NCI-H69 (cell line): ENCODE data around the gene CRYL1.
"Not testable (repeated sequence)": the region's sequence is repeated elsewhere in the genome, so short reads cannot be mapped to it uniquely, and the experiment has no call there.

Experiments
- DNase-seq: peaks from one replicate; lab custom pipeline; 2025; lab: John Stamatoyannopoulos, UW

Gene CRYL1

GRCh38 chr13:20451397-20451796 lies 74.3 kb downstream of the CRYL1 start:
- DNase-seq, result no peak

DNA sequence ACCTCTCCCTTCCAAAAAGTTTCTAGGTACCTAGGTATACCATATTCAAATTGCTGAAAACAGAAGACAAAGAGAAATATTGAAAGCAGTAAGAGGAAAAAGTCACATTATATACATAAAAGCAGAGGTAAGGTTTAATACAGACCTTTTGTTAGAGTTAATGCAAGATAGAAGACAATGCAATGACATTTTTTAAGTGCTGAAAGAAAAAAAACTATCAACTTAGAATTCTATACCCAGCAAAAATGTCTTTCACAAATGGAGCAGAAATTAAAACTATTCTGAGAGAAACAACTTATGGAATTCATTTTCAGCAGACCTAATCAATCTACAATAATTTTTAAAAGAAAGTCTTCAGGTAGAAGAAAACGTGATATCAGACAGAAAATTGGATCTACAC lies 77.2 kb downstream of the CRYL1 start:
- DNase-seq, result no peak

GRCh38 chr13:20446900-20447299 lies 78.8 kb downstream of the CRYL1 start:
- DNase-seq, result no peak

DNA sequence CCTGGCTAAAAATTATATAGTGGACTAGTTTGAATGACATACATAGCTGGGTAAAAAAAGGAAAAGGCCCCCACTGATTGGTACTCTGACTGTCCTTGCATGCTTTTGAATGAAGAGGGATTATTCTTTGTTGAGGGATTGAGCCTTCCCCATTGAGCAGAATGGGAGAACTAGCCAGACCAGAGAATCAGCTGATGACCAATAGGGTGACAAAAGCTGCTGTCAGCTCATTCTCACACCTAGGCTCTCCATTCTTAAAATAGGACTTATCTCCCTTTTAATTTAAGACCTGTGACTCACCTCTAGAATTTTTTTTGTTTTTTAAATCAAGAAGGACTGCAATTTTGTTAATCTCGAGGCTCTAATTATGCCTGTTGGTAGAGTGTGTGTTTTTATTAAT lies 79.3 kb downstream of the CRYL1 start:
- no peak for DNase-seq

DNA sequence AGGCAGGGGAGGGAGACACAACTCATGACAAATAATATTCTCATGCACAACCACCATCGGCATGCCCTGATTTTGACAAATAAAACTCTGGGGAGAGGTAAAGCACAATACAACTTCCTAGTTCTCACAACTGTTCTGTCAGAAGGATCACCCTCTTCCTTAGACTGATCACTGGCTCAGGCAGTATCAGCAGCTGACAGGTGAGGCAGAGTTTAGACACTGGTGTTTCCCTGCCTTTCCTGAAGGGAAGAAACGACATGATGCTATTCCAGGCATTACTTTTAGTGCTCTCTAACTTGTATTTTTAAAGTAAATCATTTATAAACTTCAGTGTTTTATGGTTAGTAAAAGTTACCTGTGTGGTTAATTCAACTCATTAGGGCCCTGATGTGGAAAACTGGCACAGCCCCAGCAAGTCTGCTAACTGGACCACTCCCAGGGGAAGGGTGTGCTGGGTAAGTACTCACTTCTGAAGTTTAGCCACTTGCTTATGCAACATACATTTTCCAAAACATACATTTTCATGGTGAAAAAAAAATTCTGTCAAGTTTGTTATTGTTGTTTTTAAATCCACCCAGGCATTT lies 82.8 kb downstream of the CRYL1 start:
- no peak for DNase-seq

DNA sequence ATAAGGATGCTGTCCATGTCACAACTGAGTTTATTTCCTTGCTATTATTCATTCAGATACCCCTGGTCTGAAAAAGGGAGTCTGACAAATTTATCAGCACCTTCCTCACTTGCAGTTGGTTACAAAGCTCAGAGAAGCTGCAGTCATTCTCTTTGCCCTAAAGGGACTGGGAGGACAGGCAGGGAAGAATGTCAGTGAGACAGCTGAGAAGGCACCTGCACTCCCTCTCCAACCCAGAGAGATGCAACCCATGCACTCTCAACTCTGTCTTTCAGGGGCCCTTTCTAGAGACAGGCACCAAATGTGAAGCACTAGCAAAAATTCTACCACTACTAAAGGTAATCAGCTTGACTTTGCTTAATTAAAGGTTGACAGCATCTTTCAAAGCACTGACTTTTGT lies 83.3 kb downstream of the CRYL1 start:
- DNase-seq, result no peak

- no peak for DNase-seq
Measured at GRCh38 chr13:20441879-20442278, 83.8 kb downstream of the CRYL1 start.

DNA sequence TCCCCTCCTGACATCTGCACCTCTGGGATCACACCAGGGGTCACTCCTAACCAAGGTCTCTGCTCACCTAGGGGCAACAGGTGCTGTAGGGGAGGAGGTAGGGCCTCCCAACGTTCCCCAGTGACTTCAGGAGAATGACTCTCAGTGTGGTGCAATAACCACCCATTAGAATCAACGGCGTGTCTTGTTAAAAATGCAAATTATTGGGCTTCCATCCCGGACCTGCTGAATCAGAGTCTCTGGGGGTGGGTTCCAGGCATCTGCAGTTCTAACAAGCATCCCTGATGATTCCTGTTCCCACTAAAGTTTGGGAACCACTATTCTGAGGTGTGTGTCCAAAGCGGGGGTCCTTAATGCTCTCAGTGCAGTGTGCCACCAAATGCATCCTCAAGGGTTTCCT lies 84.6 kb downstream of the CRYL1 start:
- no peak for DNase-seq

- DNase-seq, result no peak
Measured at GRCh38 chr13:20439261-20439660, 86.4 kb downstream of the CRYL1 start.

- DNase-seq, result no peak
Measured at GRCh38 chr13:20438801-20439200, 86.9 kb downstream of the CRYL1 start.

DNA sequence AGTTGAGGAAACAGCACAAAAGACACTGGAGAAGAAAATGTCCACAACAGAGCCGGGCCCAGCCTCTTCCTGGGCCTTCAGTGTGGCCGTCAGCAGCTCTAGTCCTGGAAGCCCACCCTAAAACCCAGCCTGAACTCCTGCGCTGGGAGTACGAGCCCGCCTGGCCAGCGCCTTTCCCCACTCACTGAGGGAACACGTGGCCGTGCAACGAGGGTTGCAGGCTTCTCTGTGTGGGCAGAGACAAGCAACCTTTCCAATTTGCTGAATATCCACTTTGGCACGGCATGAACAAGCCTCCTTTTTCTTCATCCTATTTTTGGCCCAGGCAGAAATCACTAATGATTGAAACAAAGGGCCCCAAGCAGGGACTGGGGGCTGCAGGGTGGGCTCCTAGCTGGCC lies 89.2 kb downstream of the CRYL1 start:
- DNase-seq, result no peak

GRCh38 chr13:20435616-20436368 lies 89.9 kb downstream of the CRYL1 start:
- DNase-seq, result no peak

DNA sequence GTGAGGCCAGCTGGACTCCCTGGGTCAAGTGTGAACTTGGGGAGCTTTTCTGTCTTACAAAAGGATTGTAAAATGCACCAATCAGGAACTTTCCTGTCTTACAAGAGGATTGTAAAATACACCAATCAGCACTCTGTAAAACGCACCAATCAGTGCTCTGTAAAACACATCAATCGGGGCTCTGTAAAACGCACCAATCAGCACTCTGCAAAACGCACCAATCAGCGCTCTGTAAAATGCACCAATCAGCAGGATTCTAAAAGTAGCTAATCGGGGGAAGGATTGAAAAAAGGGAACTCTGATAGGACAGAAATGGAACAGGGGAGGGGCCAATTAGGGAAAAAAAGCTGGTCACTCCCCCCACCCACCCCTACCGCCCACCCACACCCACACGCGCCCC lies 91.4 kb downstream of the CRYL1 start:
- not testable (repeated sequence) for DNase-seq

DNA sequence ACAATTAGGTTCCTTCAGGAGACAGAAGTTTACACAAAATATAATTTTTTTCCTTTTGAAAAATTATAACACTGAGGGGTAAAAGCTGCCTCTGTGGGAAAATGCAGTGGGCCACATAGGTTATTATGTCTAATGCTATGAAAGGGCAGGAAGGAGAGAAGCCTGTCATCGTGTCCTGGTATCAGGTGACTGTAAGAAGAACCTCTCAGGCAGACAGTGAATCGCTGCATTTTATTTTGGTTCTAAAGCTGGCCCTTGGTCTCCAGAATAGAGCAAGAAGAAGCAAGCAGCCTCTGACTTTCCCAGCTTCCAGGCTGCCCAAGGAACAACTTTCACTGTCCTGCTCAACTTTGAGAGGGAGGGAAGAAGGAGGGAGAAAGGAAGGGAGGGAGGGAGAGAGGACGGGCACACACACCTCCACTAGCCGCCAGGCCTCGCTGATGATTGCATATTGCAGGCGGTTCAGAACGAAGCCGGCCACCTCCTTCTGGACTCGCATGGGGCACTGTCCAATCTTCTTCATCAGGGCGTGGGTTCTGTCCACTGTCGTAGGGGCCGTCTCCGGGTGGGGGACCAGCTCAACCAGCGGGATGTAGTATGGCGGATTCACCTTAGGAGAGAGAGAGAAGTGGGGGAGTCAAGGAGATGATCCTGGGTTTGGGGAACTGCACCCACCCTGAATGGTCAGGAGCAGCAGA lies 93.8 kb downstream of the CRYL1 start:
- no peak for DNase-seq

GRCh38 chr13:20431080-20431479 lies 94.6 kb downstream of the CRYL1 start:
- DNase-seq, result no peak

DNA sequence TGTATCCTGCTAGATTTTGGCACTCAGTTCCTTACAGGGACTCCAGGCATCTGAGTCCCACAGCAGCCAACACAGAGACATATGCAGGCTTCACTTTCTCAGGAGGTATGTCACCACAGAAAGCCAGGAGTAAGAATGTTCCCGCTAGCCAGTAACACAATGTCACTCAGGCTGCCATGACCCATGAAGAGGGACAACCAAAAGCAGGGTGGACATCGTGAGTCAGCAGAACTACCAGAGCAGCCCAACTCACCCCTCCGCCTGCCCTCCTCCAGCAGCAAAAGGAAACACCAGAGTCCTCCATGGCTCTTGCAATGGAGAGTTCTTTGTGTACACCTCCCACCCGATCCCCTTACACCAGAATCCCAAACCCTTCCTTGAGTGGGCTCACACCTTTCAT lies 95.4 kb downstream of the CRYL1 start:
- DNase-seq, result no peak

- no peak for DNase-seq
Measured at GRCh38 chr13:20429682-20430081, 96.0 kb downstream of the CRYL1 start.

DNA sequence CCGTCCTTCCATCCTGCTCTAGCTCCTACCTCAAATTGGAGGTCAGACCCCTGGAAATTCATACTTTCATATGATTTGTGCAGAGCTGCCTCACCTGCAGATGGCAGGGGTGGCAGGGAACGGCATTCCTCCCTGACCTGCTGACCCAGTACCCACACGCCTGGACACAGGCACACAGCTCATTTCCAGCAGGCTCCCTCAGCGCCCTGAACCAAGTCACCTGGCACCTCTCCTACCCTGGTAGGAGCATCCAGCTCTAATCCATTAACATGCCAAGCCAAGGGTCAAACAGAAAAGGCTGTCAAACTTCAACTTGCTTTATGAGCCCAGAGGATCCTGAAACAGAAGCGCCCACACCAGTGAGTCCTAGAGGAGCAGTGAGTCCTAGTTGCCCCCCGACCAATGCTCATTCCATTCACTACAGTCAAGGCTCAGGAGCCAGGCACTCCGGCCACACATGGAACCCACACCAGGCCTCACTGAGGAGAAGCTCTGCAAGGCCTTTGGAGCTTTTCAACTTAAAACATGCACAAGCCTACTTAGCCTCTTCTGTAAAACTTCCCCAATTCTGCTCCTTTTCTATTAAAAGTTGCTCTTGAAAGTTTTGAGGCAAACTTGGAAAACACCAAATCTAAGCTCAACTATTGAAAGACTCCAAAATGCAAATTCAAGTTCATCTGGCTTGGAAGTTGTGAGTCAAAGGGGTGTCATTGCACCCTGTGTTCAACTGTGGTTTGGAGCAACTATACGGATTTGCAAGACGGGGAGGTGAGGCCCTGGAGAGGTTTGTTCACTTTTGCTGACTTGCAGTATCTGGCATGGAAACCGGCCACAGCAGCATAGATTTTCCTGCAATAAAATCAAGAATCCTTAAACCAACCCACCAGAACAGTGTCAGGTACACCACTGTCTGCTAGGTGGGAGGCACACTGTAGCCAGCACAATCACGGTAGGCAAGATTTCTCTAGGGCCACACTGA lies 96.7 kb downstream of the CRYL1 start:
- DNase-seq, result no peak

DNA sequence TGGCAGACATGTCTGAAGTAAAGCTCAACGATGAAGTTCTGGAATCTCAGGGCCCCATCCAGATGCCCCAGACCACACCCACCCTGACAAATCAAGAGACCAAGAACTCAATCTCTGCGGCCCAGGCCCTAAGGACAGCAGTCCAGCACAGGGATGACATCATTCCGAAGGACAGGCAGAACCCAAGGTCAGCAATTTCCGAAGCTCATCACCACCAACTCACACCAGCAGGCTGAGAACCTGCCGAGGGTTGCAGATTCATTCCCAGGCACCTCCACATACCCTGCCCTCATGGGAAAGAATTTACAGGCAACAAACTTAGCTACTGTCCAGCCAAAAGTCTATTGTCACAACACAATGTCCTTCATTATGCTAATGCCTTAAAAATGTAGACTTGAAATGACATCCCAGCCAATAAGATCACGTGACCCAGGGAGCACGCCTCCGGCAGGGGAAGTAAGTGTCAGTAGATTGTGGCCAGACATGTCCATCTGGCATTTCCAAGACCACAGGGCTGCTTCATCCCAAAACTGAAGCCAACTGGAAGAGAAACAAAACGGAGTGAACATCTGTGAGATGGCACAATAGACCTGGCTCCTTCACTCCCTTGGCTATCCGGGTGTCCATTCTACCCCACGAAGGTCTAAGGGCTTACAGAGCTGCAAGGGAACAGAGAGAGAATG lies 98.8 kb downstream of the CRYL1 start:
- DNase-seq, result no peak

DNA sequence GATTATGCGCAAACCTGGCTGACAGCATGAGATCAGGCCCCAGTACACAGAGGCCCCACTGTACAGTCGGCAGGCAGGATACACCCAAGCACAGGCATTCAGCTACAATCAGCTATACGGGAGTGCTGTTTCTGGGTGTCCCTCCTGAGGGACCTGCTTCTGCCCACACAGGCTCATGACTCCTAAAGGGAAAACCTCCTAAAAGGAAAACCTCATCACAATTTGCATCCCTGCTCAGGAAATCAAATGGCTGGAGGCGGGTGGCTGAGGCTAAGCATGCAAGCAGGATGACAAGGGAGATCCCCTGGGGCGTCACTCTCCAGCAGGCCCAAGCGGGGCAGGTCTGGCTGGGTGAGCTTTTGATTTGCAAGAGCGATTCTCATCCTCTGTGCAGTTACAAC lies 99.8 kb downstream of the CRYL1 start:
- no peak for DNase-seq

- DNase-seq, result no peak
Measured at GRCh38 chr13:20424949-20425348, 100.7 kb downstream of the CRYL1 start.

GRCh38 chr13:20424559-20424852 lies 101.2 kb downstream of the CRYL1 start:
- DNase-seq, result no peak
